ENCODE results near the gene ANO3. TPM values are rescaled to one million over a fixed set of nuclear protein-coding genes. Genes with fewer than 3 reads are reported as not detected.

The ANO3 gene
- total RNA-seq, 4 donors from 2014 or later = 0.08 to 0.27 TPM; not detected in 2

- Histone ChIP-seq H3K27ac (no peak overlapping the region), H3K27me3 (no peaks in the 10 kb centered on the region), H3K4me3 (no peak overlapping the region), H3K36me3 (no peaks in the 10 kb centered on the region), H3K4me1 (no peaks in the 10 kb centered on the region), H3K9me3 (no peaks in the 10 kb centered on the region)
- TF ChIP-seq POLR2AphosphoS5 (IDR thresholded peaks at IDR 0.05) (no peak), EP300 (IDR thresholded peaks at IDR 0.05) (no peak), POLR2A (IDR thresholded peaks at IDR 0.05) (no peak), CTCF (IDR thresholded peaks at IDR 0.05) (no peak)
- no peak for ATAC-seq
- whole genome bisulfite sequencing, 2 donors (ENCODE audit: low coverage in 1 of 2) = 79 to 100% methylated on average over 2 of the region's 2 CpGs
Observed at GRCh38 chr11:26675233-26675928, 343.5 kb downstream of the ANO3 start.

- TF ChIP-seq CTCF (IDR thresholded peaks at IDR 0.05) (no peak), EP300 (IDR thresholded peaks at IDR 0.05) (no peak), POLR2AphosphoS5 (IDR thresholded peaks at IDR 0.05) (no peak), POLR2A (IDR thresholded peaks at IDR 0.05) (no peak)
- Histone ChIP-seq H3K27ac (no peak overlapping the region), H3K4me3 (no peak overlapping the region), H3K36me3 (no peaks in the 10 kb centered on the region), H3K27me3 (no peaks in the 10 kb centered on the region), H3K4me1 (no peaks in the 10 kb centered on the region), H3K9me3 (no peaks in the 10 kb centered on the region)
- 39 to 55% methylated on average over 2 of the region's 2 CpGs for WGBS, 2 donors (ENCODE audit: low coverage in 1 of 2)
- no peak for ATAC-seq
Observed at GRCh38 chr11:26676641-26677040, 344.7 kb downstream of the ANO3 start.

- H3K36me3 ChIP-seq = no peaks in the 10 kb centered on the region
- H3K9me3 ChIP-seq = no peaks in the 10 kb centered on the region
- TF ChIP-seq EP300 (IDR thresholded peaks at IDR 0.05) (no peak), POLR2AphosphoS5 (IDR thresholded peaks at IDR 0.05) (no peak), CTCF (IDR thresholded peaks at IDR 0.05) (no peak), POLR2A (IDR thresholded peaks at IDR 0.05) (no peak)
- ATAC-seq = no peak
- no peak overlapping the region for H3K4me3 ChIP-seq
- H3K27me3 ChIP-seq = no peaks in the 10 kb centered on the region
- no peak overlapping the region for H3K27ac ChIP-seq
- no peaks in the 10 kb centered on the region for H3K4me1 ChIP-seq
Observed at GRCh38 chr11:26677566-26677965, 345.6 kb downstream of the ANO3 start.

- TF ChIP-seq EP300 (IDR thresholded peaks at IDR 0.05) = no peak
- no peak for TF ChIP-seq CTCF (IDR thresholded peaks at IDR 0.05)
- no peak for TF ChIP-seq POLR2A (IDR thresholded peaks at IDR 0.05)
- no peak for TF ChIP-seq POLR2AphosphoS5 (IDR thresholded peaks at IDR 0.05)
- no peak overlapping the region for H3K27ac ChIP-seq
- no peaks in the 10 kb centered on the region for H3K4me1 ChIP-seq
- no peak for ATAC-seq
- 100% methylated on average over 1 of the region's 1 CpG for WGBS, 2 donors (ENCODE audit: low coverage in 1 of 2)
- H3K4me3 ChIP-seq = no peak overlapping the region
- no peaks in the 10 kb centered on the region for H3K9me3 ChIP-seq
- no peaks in the 10 kb centered on the region for H3K36me3 ChIP-seq
- H3K27me3 ChIP-seq = no peaks in the 10 kb centered on the region
Observed at GRCh38 chr11:26687351-26687750, 355.4 kb downstream of the ANO3 start.

GRCh38 chr11:26688701-26689100, 356.8 kb downstream of the ANO3 start:
- Histone ChIP-seq H3K9me3 (no peaks in the 10 kb centered on the region), H3K4me1 (no peaks in the 10 kb centered on the region), H3K36me3 (no peaks in the 10 kb centered on the region), H3K4me3 (no peak overlapping the region), H3K27me3 (no peaks in the 10 kb centered on the region), H3K27ac (no peak overlapping the region)
- 82 to 93% methylated on average over 3 to 4 of the region's 4 CpGs for WGBS, 2 donors (ENCODE audit: low coverage in 1 of 2)
- no peak for ATAC-seq
- TF ChIP-seq CTCF (IDR thresholded peaks at IDR 0.05) (no peak), POLR2A (IDR thresholded peaks at IDR 0.05) (no peak), POLR2AphosphoS5 (IDR thresholded peaks at IDR 0.05) (no peak), EP300 (IDR thresholded peaks at IDR 0.05) (no peak)

Measured in gastroesophageal sphincter (tissue), 4 donors.